K562 (cell line): Measurements from ENCODE around the gene FASTK. TPM values are rescaled to one million over a fixed set of nuclear protein-coding genes. Genes with fewer than 3 reads are reported as not detected.
A peak's percentile ranks its signal among the peaks of the same experiment; 100 is the strongest.

Experiments
- HDAC3 ChIP-seq: fragments of 450-650 bp; IDR thresholded peaks from 2 replicates; pipeline ENCODE4 v1.6.1; 2018; ENCODE audit warnings: borderline replicate concordance, mild to moderate bottlenecking, moderate library complexity; ENCODE audit not compliant: partially characterized antibody
- RBM25 ChIP-seq: fragments of 200-400 bp; formaldehyde crosslinking; IDR thresholded peaks from 2 replicates; pipeline ENCODE4 v1.6.1; 2018; ENCODE audit warnings: low read length, low read depth, moderate library complexity; ENCODE audit not compliant: severe bottlenecking
- SMAD4 ChIP-seq: fragments of 250-450 bp; sonication (Bioruptor Pico); conservative IDR thresholded peaks from 2 replicates; pipeline ENCODE4 v1.8.0; 2021; ENCODE audit warnings: inconsistent platforms, mild to moderate bottlenecking, moderate library complexity
- polyA plus RNA-seq, 8 experiments: library from polyadenylated mRNA; depleted of rRNA in 4 of 8; stranded (reverse) in 5 of 8; unstranded in 3 of 8; fragments of >200 nt; fragmentation: Nextera tagmentation in 2 of 8; fragmentation: Illumina TruSeq in 1 of 8; extraction: Ambion mirVana in 2 of 8; extraction: Trizol in 1 of 8; gene quantifications; 2 replicates each; pipeline versions ENCODE4 v1.2.1 to v1.2.3, GENCODE V29; 2011 to 2014; ENCODE audit warnings: inconsistent platforms in 1 of 8, missing spikeins in 1 of 8
- total RNA-seq, 7 experiments: library from RNA; depleted of rRNA in 6 of 7; stranded (reverse); fragments of >200 nt in 6 of 7; fragmentation: Illumina TruSeq in 2 of 7; extraction: Trizol in 2 of 7; gene quantifications; 2 replicates each; pipeline versions ENCODE4 v1.2.1 to v1.2.3, GENCODE V29; 2011 to 2021; ENCODE audit warnings: low replicate concordance in 1 of 7
- TF ChIP-seq, protein P1 (sequence below): fragments of 250-450 bp; sonication (Bioruptor Pico); IDR thresholded peaks from 2 replicates; pipeline ENCODE4 v1.5.1; 2021; ENCODE audit warnings: mild to moderate bottlenecking
- TF ChIP-seq, protein P2 (sequence below): fragments of 450-650 bp; IDR thresholded peaks from 2 replicates; pipeline ENCODE4 v1.6.1; 2016; ENCODE audit warnings: borderline replicate concordance
- TF ChIP-seq, protein P3 (sequence below): sonication (generic); formaldehyde crosslinking; IDR thresholded peaks from 2 replicates; pipeline ENCODE4 v1.8.1; 2023; ENCODE audit warnings: mild to moderate bottlenecking, missing genetic modification reagents
- TF ChIP-seq, protein P4 (sequence below): fragments of 450-650 bp; IDR thresholded peaks from 2 replicates; pipeline ENCODE4 v1.6.1; 2016; ENCODE audit warnings: low read depth, mild to moderate bottlenecking, moderate library complexity
- TF ChIP-seq, protein P5 (sequence below): fragments of 450-650 bp; IDR thresholded peaks from 2 replicates; pipeline ENCODE4 v1.6.1; 2016; ENCODE audit warnings: mild to moderate bottlenecking, moderate library complexity

Gene FASTK
- total and polyA plus RNA-seq, 9 of the 15 experiments (the other 6 are each of a cell fraction or from before 2014, with no cell fraction given), result 0.51 to 150 (median 48.2) TPM

DNA sequence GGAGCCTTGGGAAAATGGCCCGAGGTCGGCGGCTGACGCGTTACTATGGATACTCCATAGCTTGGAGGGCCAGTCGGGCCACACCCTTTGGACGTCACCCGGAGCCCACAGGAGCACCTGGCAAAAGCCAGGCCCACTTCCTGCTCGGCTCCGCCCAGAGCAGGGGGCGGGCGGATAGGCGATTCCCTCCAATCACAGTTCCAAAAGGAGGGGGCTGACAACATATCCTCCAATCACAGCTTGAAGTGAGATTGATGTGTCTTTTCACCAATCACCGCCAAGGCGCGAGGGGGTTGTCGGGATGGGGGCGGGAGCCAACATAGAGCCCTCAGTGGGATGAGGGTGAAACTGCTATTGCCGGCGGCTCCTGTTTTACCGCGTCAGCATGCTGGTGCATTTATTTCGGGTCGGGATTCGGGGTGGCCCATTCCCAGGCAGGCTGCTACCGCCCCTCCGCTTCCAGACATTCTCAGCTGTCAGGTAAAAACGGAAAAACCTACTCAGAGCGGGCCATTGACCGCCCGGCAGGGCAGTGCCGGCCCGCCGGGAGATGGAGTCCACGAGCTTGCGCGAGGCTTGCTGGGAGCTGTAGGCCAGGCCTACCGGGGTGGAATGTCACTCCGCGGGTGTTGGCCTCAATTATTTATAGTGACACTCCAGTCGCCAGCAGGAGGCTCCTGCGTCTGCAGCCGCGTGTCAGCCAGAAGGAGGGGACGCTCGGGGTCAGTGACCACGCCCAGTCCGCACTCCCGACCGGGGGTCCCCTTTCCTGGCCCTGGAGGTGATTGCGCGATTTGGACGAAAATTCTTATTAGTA is 52.3 kb downstream of the FASTK start, which contains the start of gene ABCB8 (continued):
- TF ChIP-seq, protein P1, sequence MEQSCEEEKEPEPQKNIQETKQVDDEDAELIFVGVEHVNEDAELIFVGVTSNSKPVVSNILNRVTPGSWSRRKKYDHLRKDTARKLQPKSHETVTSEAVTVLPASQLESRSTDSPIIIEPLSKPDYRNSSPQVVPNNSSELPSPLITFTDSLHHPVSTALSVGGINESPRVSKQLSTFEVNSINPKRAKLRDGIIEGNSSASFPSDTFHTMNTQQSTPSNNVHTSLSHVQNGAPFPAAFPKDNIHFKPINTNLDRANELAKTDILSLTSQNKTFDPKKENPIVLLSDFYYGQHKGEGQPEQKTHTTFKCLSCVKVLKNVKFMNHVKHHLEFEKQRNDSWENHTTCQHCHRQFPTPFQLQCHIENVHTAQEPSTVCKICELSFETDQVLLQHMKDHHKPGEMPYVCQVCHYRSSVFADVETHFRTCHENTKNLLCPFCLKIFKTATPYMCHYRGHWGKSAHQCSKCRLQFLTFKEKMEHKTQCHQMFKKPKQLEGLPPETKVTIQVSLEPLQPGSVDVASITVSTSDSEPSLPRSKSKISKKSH, result no peak
- peak; percentile 98 for TF ChIP-seq RBM25
- peak; percentile 91 for TF ChIP-seq SMAD4
- TF ChIP-seq, protein P2, sequence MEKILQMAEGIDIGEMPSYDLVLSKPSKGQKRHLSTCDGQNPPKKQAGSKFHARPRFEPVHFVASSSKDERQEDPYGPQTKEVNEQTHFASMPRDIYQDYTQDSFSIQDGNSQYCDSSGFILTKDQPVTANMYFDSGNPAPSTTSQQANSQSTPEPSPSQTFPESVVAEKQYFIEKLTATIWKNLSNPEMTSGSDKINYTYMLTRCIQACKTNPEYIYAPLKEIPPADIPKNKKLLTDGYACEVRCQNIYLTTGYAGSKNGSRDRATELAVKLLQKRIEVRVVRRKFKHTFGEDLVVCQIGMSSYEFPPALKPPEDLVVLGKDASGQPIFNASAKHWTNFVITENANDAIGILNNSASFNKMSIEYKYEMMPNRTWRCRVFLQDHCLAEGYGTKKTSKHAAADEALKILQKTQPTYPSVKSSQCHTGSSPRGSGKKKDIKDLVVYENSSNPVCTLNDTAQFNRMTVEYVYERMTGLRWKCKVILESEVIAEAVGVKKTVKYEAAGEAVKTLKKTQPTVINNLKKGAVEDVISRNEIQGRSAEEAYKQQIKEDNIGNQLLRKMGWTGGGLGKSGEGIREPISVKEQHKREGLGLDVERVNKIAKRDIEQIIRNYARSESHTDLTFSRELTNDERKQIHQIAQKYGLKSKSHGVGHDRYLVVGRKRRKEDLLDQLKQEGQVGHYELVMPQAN, result peak; percentile 86
- TF ChIP-seq HDAC3, result no peak
- TF ChIP-seq, protein P3, sequence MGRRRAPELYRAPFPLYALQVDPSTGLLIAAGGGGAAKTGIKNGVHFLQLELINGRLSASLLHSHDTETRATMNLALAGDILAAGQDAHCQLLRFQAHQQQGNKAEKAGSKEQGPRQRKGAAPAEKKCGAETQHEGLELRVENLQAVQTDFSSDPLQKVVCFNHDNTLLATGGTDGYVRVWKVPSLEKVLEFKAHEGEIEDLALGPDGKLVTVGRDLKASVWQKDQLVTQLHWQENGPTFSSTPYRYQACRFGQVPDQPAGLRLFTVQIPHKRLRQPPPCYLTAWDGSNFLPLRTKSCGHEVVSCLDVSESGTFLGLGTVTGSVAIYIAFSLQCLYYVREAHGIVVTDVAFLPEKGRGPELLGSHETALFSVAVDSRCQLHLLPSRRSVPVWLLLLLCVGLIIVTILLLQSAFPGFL (CRISPR knock-in tag), result peak; percentile 100; the same call in 1 of the 2 replicates
- TF ChIP-seq, protein P4, sequence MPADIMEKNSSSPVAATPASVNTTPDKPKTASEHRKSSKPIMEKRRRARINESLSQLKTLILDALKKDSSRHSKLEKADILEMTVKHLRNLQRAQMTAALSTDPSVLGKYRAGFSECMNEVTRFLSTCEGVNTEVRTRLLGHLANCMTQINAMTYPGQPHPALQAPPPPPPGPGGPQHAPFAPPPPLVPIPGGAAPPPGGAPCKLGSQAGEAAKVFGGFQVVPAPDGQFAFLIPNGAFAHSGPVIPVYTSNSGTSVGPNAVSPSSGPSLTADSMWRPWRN, result no peak
- TF ChIP-seq, protein P5, sequence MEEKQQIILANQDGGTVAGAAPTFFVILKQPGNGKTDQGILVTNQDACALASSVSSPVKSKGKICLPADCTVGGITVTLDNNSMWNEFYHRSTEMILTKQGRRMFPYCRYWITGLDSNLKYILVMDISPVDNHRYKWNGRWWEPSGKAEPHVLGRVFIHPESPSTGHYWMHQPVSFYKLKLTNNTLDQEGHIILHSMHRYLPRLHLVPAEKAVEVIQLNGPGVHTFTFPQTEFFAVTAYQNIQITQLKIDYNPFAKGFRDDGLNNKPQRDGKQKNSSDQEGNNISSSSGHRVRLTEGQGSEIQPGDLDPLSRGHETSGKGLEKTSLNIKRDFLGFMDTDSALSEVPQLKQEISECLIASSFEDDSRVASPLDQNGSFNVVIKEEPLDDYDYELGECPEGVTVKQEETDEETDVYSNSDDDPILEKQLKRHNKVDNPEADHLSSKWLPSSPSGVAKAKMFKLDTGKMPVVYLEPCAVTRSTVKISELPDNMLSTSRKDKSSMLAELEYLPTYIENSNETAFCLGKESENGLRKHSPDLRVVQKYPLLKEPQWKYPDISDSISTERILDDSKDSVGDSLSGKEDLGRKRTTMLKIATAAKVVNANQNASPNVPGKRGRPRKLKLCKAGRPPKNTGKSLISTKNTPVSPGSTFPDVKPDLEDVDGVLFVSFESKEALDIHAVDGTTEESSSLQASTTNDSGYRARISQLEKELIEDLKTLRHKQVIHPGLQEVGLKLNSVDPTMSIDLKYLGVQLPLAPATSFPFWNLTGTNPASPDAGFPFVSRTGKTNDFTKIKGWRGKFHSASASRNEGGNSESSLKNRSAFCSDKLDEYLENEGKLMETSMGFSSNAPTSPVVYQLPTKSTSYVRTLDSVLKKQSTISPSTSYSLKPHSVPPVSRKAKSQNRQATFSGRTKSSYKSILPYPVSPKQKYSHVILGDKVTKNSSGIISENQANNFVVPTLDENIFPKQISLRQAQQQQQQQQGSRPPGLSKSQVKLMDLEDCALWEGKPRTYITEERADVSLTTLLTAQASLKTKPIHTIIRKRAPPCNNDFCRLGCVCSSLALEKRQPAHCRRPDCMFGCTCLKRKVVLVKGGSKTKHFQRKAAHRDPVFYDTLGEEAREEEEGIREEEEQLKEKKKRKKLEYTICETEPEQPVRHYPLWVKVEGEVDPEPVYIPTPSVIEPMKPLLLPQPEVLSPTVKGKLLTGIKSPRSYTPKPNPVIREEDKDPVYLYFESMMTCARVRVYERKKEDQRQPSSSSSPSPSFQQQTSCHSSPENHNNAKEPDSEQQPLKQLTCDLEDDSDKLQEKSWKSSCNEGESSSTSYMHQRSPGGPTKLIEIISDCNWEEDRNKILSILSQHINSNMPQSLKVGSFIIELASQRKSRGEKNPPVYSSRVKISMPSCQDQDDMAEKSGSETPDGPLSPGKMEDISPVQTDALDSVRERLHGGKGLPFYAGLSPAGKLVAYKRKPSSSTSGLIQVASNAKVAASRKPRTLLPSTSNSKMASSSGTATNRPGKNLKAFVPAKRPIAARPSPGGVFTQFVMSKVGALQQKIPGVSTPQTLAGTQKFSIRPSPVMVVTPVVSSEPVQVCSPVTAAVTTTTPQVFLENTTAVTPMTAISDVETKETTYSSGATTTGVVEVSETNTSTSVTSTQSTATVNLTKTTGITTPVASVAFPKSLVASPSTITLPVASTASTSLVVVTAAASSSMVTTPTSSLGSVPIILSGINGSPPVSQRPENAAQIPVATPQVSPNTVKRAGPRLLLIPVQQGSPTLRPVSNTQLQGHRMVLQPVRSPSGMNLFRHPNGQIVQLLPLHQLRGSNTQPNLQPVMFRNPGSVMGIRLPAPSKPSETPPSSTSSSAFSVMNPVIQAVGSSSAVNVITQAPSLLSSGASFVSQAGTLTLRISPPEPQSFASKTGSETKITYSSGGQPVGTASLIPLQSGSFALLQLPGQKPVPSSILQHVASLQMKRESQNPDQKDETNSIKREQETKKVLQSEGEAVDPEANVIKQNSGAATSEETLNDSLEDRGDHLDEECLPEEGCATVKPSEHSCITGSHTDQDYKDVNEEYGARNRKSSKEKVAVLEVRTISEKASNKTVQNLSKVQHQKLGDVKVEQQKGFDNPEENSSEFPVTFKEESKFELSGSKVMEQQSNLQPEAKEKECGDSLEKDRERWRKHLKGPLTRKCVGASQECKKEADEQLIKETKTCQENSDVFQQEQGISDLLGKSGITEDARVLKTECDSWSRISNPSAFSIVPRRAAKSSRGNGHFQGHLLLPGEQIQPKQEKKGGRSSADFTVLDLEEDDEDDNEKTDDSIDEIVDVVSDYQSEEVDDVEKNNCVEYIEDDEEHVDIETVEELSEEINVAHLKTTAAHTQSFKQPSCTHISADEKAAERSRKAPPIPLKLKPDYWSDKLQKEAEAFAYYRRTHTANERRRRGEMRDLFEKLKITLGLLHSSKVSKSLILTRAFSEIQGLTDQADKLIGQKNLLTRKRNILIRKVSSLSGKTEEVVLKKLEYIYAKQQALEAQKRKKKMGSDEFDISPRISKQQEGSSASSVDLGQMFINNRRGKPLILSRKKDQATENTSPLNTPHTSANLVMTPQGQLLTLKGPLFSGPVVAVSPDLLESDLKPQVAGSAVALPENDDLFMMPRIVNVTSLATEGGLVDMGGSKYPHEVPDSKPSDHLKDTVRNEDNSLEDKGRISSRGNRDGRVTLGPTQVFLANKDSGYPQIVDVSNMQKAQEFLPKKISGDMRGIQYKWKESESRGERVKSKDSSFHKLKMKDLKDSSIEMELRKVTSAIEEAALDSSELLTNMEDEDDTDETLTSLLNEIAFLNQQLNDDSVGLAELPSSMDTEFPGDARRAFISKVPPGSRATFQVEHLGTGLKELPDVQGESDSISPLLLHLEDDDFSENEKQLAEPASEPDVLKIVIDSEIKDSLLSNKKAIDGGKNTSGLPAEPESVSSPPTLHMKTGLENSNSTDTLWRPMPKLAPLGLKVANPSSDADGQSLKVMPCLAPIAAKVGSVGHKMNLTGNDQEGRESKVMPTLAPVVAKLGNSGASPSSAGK, result peak; percentile 92
